ENCODE results near the gene METTL9.
A peak's percentile ranks its signal among the peaks of the same experiment; 100 is the strongest.
"Not testable (repeated sequence)": the region's sequence is repeated elsewhere in the genome, so short reads cannot be mapped to it uniquely, and the experiment has no call there.

METTL9 gene

DNA sequence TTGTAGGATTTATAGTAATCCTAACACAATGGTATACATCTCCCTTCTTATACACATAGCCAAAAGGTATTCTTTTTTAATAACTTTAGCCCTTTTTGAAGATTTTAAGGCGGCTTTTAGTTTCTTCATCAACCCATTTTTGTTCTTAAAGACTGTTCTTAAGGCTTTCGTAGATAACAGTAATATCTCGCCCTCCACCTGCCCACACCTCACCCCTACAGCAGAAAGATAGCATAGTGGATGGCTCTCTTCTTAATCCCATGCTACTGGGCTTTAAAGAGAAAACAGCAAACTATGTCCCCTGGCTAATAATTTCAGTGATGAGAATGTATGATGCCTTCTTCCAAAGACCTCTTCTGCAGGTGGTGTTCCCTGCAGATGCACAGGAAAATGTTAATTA, 44.4 kb downstream of the METTL9 start:
- TF ChIP-seq, protein P1, sequence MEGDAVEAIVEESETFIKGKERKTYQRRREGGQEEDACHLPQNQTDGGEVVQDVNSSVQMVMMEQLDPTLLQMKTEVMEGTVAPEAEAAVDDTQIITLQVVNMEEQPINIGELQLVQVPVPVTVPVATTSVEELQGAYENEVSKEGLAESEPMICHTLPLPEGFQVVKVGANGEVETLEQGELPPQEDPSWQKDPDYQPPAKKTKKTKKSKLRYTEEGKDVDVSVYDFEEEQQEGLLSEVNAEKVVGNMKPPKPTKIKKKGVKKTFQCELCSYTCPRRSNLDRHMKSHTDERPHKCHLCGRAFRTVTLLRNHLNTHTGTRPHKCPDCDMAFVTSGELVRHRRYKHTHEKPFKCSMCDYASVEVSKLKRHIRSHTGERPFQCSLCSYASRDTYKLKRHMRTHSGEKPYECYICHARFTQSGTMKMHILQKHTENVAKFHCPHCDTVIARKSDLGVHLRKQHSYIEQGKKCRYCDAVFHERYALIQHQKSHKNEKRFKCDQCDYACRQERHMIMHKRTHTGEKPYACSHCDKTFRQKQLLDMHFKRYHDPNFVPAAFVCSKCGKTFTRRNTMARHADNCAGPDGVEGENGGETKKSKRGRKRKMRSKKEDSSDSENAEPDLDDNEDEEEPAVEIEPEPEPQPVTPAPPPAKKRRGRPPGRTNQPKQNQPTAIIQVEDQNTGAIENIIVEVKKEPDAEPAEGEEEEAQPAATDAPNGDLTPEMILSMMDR (IDR thresholded peaks at IDR 0.05; ENCODE audit: control extremely low read depth, extremely low read depth, low read depth, missing control alignments), result no peak
- ChIA-PET CTCF (interaction anchor here (1.0 to 8.9 kb wide), 4 partner anchors 8 to 61 kb away, joined by 3 to 69 read pairs (median 31); no protein-coding TSS in a partner anchor), POLR2A (no interaction called here)
- no peak for DNase-seq (ENCODE audit: extremely low spot score)

DNA sequence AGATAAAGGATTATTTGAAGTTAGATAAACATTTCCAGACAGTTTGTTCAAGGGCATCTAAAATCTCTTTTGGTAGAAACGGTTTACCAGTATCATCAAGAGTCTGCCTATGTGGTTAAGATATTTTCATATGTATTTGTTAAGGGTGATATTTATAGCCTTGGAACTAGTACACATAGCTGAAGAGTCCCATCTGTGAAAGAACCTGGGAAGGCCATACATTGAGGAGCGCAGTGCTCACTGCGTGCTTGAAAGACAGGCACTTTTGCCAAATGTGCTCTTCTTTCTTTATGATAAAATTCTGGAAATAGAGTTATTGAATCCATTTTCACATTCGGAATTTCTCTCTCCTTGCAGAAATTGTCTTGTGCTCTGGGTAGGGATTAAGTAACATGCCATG, 45.3 kb downstream of the METTL9 start:
- ChIA-PET CTCF (interaction anchor here (1.0 to 8.9 kb wide), 5 partner anchors 9 to 62 kb away, joined by 3 to 69 read pairs (median 4); no protein-coding TSS in a partner anchor), POLR2A (interaction anchor here (0.6 kb wide), 1 partner anchor 57 kb away, joined by 5 read pairs; no protein-coding TSS in a partner anchor)
- TF ChIP-seq, protein P1 (IDR thresholded peaks at IDR 0.05; ENCODE audit: control extremely low read depth, extremely low read depth, low read depth, missing control alignments), result no peak
- DNase-seq (ENCODE audit: extremely low spot score), result no peak

DNA sequence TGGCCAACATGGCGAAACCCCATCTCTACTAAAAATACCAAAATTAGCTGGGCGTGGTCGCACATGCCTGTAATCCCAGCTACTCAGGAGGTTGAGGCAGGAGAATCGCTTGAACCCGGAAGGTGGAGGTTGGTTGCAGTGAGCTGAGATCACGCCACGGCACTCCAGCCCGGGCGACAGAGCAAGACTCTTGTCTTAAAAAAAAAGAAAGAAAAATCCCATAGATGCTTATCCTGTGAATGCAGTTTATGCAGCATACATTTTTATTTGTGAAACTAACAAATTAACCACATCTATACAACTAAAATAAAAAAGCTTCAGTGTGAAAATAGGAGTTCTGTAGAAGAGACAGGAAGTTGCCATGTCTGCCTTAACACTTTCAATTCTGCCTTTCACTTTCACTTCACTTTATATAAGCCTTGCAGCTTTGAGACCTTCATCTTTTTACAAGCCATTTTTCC, 45.9 kb downstream of the METTL9 start:
- DNase-seq (ENCODE audit: extremely low spot score), result peak; percentile 60
- ChIA-PET CTCF (interaction anchor here (1.1 to 8.9 kb wide), 6 partner anchors 10 to 62 kb away, joined by 3 to 69 read pairs (median 6); no protein-coding TSS in a partner anchor), POLR2A (no interaction called here)

DNA sequence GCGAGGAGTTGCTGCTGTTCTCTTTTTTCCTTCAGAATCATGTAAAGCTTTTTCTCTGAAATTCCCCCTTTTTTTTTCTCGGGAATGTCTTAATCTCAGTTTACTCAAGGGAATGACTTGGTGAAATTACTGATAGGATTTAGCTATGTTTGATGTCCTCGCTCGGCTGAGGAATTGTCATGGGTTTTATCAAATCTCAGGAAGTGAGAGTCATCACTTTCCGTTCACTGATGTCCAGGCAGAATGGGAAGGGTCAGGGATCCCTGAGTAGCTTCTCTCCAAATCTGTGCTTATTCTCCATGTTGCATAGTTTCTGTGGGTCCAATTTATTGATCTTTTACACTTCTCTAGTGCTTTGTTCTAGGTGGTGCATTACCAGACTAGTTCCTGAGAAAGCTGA, 46.7 kb downstream of the METTL9 start:
- CTCF ChIA-PET, result interaction anchor here (1.1 to 8.9 kb wide), 5 partner anchors 10 to 63 kb away, joined by 3 to 69 read pairs (median 6); no protein-coding TSS in a partner anchor
- DNase-seq (ENCODE audit: extremely low spot score), result no peak
- POLR2A ChIA-PET, result no interaction called here
- TF ChIP-seq, protein P1 (IDR thresholded peaks at IDR 0.05; ENCODE audit: control extremely low read depth, extremely low read depth, low read depth, missing control alignments), result no peak

More for the DNA sequence above, 45.9 kb downstream of the METTL9 start:
- TF ChIP-seq, protein P1 (IDR thresholded peaks at IDR 0.05; ENCODE audit: control extremely low read depth, extremely low read depth, low read depth, missing control alignments), result no peak

DNA sequence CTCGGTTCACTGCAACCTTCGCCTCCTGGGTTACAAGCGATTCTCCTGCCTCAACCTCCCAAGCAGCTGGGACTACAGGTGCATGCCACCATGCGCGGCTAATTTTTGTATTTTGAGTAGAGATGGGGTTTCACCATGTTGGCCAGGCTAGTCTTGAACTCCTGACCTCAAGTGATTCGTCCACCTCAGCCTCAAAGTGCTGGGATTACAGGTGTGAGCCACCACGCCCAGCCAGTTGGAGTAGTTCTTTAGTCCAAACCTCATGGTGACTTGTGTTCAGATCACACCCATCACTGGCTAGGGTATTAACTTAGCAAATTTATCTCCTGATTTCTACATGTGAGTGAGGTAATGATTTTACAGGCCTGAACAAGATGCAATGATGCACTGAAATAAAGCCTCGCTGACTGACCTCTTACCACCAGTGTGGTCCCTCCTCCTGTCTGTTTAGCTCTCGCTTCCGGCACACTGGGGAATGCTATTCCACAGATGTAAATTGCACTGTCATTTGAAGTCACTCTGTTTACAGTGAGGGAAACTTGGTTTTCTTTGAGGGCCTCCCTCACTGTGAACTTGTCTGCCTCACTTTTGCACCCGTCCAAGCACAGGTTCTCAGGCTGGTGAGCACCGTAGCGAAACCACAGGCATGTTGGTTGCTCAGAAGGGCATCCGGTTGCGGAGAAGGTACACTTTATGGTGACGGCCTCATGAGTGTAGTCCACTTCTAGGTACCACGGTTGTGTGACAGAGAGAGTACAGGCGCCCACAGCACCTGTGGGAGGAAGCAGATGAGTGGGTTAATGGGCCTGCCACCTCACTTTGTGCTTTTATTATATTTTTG, 47.6 kb downstream of the METTL9 start:
- TF ChIP-seq, protein P1 (IDR thresholded peaks at IDR 0.05; ENCODE audit: control extremely low read depth, extremely low read depth, low read depth, missing control alignments), result no peak
- ChIA-PET CTCF (interaction anchor here (2.0 to 8.9 kb wide), 3 partner anchors 9 to 64 kb away, joined by 6 to 69 read pairs (median 58); no protein-coding TSS in a partner anchor), POLR2A (no interaction called here)
- DNase-seq (ENCODE audit: extremely low spot score), result peak; percentile 71

DNA sequence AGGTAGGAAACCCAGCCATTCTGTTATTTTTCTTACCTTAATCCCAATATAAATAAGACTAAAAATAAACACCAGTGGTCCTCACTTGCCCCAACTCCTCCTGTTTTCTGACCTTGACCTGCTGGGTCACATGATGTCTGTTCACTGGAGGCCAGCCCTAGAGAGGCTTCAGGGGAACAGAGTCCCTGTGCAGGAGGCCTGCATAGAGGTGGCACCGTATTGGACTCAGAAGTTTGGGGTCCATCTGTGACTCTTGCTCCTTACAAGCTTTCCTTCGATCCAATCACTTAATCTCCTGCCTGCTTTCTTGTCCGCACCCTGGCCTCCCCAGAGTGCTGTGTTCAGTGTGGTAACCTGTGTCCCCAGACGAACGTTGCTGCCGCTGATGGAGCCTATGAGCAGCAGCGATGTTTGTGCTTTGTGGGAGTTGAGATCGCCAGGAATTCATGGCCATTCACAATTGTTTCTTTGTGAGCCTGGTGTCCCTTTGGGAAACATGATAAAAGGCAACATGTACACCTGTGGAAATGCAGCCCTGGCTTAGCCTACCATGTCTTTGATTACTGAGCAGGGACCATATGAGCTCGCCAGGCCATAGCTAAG, 48.3 kb downstream of the METTL9 start:
- POLR2A ChIA-PET, result no interaction called here
- TF ChIP-seq, protein P1 (IDR thresholded peaks at IDR 0.05; ENCODE audit: control extremely low read depth, extremely low read depth, low read depth, missing control alignments), result no peak
- no peak for DNase-seq (ENCODE audit: extremely low spot score)
- CTCF ChIA-PET, result interaction anchor here (1.0 to 8.9 kb wide), 3 partner anchors 11 to 541 kb away, joined by 3 to 69 read pairs (median 58); no protein-coding TSS in a partner anchor

DNA sequence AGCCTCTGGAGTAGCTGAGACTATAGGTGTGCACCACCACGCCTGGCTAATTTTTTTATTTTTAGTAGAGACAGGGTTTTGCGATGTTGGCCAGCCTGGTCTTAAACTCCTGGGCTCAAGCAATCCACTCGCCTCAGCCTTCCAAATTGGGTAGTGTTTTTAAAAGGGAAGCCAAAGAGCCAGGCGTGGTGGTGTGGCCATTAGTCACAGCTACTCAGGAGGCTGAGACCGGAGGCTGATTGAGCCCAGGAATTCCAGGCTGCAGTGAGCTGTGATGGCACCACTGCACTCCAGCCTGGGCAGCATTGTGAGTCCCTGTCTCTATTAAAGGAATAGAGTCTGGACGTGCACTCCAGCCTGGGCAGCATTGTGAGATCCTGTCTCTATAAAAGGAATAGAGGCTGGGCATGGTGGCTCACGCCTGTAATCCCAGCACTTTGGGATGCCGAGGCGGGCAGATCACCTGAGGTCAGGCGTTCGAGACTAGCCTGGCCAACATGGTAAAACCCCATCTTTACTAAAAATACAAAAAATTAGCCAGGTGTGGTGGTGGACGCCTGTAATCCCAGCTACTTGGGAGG, 50.5 kb downstream of the METTL9 start:
- DNase-seq (ENCODE audit: extremely low spot score); POLR2A ChIA-PET: not testable (repeated sequence)
- CTCF ChIA-PET, result interaction anchor here (0.7 to 6.2 kb wide), 2 partner anchors 9 kb away, joined by 4 to 69 read pairs; no protein-coding TSS in a partner anchor

Data from GM10248 (cell line).